ENCODE measurements around the gene CAST. TPM values are rescaled to one million over a fixed set of nuclear protein-coding genes. Genes with fewer than 3 reads are reported as not detected.

CAST gene
- total RNA-seq, 1 donor from 2014 or later, result 239 TPM

- DNase-seq (ENCODE audit: extremely low spot score, unreplicated experiment), result no peak
Measured at GRCh38 chr5:96690861-96691260, 28.7 kb downstream of the CAST start.

GRCh38 chr5:96691503-96692303 lies 29.5 kb downstream of the CAST start:
- H3K27ac Mint-ChIP-seq, result peak overlapping the region; percentile 62

More at GRCh38 chr5:96690861-96691260, 28.7 kb downstream of the CAST start:
- H3K36me3 Mint-ChIP-seq, result no peaks in the 10 kb centered on the region
- TF ChIP-seq CTCF (conservative IDR thresholded peaks at IDR 0.05), result no peak
- no peaks in the 10 kb centered on the region for H3K9me3 Mint-ChIP-seq
- H3K27me3 Mint-ChIP-seq, result no peaks in the 10 kb centered on the region
- no peak overlapping the region for H3K4me3 Mint-ChIP-seq
- H3K27ac Mint-ChIP-seq, result no peak overlapping the region
- peaks cover 5% of the 10 kb centered on the region for H3K4me1 Mint-ChIP-seq (ENCODE audit: unreplicated experiment)

GRCh38 chr5:96692441-96692840 lies 30.3 kb downstream of the CAST start:
- TF ChIP-seq CTCF (conservative IDR thresholded peaks at IDR 0.05), result no peak
- DNase-seq (ENCODE audit: extremely low spot score, unreplicated experiment), result no peak
- Mint-ChIP-seq H3K27me3 (no peaks in the 10 kb centered on the region), H3K27ac (peak overlapping the region; percentile 62), H3K4me1 (ENCODE audit: unreplicated experiment) (peaks cover 5% of the 10 kb centered on the region), H3K4me3 (no peak overlapping the region), H3K9me3 (no peaks in the 10 kb centered on the region), H3K36me3 (no peaks in the 10 kb centered on the region)

More at GRCh38 chr5:96691503-96692303, 29.5 kb downstream of the CAST start:
- Mint-ChIP-seq H3K9me3 (no peaks in the 10 kb centered on the region), H3K36me3 (no peaks in the 10 kb centered on the region), H3K27me3 (no peaks in the 10 kb centered on the region), H3K4me1 (ENCODE audit: unreplicated experiment) (peaks cover 5% of the 10 kb centered on the region), H3K4me3 (no peak overlapping the region)
- no peak for TF ChIP-seq CTCF (conservative IDR thresholded peaks at IDR 0.05)
- DNase-seq (ENCODE audit: extremely low spot score, unreplicated experiment), result no peak

GRCh38 chr5:96699186-96699820 lies 37.1 kb downstream of the CAST start:
- H3K36me3 Mint-ChIP-seq, result no peaks in the 10 kb centered on the region
- H3K27me3 Mint-ChIP-seq, result no peaks in the 10 kb centered on the region
- TF ChIP-seq CTCF (conservative IDR thresholded peaks at IDR 0.05), result no peak
- no peak overlapping the region for H3K4me3 Mint-ChIP-seq
- DNase-seq (ENCODE audit: extremely low spot score, unreplicated experiment), result no peak
- peaks cover 13% of the 10 kb centered on the region for H3K4me1 Mint-ChIP-seq (ENCODE audit: unreplicated experiment)
- no peaks in the 10 kb centered on the region for H3K9me3 Mint-ChIP-seq
- H3K27ac Mint-ChIP-seq, result peak overlapping the region; percentile 40

- peaks cover 19% of the 10 kb centered on the region for H3K4me1 Mint-ChIP-seq (ENCODE audit: unreplicated experiment)
- peak overlapping the region; percentile 94 for H3K4me3 Mint-ChIP-seq
- DNase-seq (ENCODE audit: extremely low spot score, unreplicated experiment), result peak; percentile 84
- no peaks in the 10 kb centered on the region for H3K9me3 Mint-ChIP-seq
- no peaks in the 10 kb centered on the region for H3K36me3 Mint-ChIP-seq
- peak overlapping the region; percentile 97 for H3K27ac Mint-ChIP-seq
- TF ChIP-seq CTCF (conservative IDR thresholded peaks at IDR 0.05), result no peak
- no peaks in the 10 kb centered on the region for H3K27me3 Mint-ChIP-seq
Measured at GRCh38 chr5:96702503-96703383, 40.6 kb downstream of the CAST start.

All from type B pancreatic cell (in vitro differentiated cells).